Large intestine (tissue), 3 donors: ENCODE data around the gene NUP98. TPM values are rescaled to one million over a fixed set of nuclear protein-coding genes. Genes with fewer than 3 reads are reported as not detected.

Experiments
- DNase-seq, 2 donors: peaks; one replicate each; pipeline versions ENCODE4 v3.0.0 to v3.0.0-alpha.2; 2013
- H3K27ac ChIP-seq: one replicate; pipeline ENCODE4 v1.5.1; 2013; ENCODE audit warnings: low read length
- H3K27me3 ChIP-seq: 2 replicates; pipeline ENCODE4 v1.6.1; 2013; ENCODE audit warnings: low read length; ENCODE audit not compliant: control insufficient read depth, insufficient read depth
- H3K36me3 ChIP-seq: 2 replicates; pipeline ENCODE4 v1.6.1; 2013; ENCODE audit warnings: low read length; ENCODE audit not compliant: control insufficient read depth, insufficient read depth
- H3K4me1 ChIP-seq: one replicate; pipeline ENCODE4 v1.6.1; 2013; ENCODE audit warnings: low read length; ENCODE audit not compliant: control insufficient read depth, insufficient read depth
- H3K4me3 ChIP-seq: one replicate; pipeline ENCODE4 v1.5.1; 2013; ENCODE audit warnings: low read length
- H3K9me3 ChIP-seq: one replicate; pipeline ENCODE4 v1.6.1; 2013; ENCODE audit warnings: mild to moderate bottlenecking, low read depth, low read length, moderate library complexity; ENCODE audit not compliant: control insufficient read depth
- WGBS: methylation state at CpG from one replicate; pipeline ENCODE4 v1.1.5; 2013; ENCODE audit warnings: low lambda C conversion rate; ENCODE audit not compliant: insufficient coverage; 5-methylcytosine and 5-hydroxymethylcytosine counted together
- polyA plus RNA-seq: library from polyadenylated mRNA; unstranded; fragments of 120-200 nt; gene quantifications from one replicate; pipeline ENCODE4 v1.2.1, GENCODE V29; 2013

Gene NUP98
- polyA plus RNA-seq, 1 donor: 54.8 TPM

DNA sequence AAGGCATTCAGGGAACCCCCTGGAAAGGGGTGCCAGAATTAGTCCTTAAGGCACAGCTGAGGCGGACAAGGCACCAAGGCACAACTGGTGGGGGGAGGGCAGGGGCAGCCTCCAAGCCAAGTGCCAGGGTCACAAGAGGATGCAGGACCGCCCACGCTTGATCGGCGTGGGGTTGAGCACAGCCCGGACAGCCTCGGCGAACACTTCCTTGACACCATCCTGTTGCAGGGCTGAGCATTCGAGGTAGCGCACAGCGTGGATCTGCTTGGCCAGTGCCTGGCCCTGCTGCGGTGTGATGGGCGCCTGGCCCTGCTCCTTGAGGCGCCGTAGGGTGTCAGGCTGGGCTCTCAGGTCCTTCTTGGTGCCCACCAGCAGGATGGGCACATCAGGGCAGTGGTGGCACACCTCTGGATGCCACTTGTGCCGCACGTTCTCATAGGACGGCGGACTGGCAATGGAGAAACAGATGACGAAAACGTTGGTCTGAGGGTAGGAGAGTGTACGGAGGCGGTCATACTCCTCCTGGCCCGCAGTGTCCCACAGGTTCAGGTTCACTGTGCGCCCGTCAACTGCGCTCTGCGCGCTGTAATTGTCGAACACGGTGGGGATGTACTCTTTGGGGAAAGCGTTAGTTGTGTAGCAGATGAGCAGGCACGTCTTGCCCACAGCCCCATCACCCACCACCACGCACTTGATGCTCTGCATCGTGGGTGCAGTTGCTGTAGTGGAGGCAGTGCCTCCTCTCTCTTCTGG, 30.3 kb upstream of the NUP98 start:
- Histone ChIP-seq H3K27ac (no peak overlapping the region), H3K9me3 (no peaks in the 10 kb centered on the region), H3K36me3 (peaks cover 60% of the 10 kb centered on the region), H3K27me3 (no peaks in the 10 kb centered on the region), H3K4me1 (no peaks in the 10 kb centered on the region), H3K4me3 (no peak overlapping the region)
- no peak for DNase-seq
- no CpG with 5 or more reads among the region's 35 CpGs for WGBS

DNA sequence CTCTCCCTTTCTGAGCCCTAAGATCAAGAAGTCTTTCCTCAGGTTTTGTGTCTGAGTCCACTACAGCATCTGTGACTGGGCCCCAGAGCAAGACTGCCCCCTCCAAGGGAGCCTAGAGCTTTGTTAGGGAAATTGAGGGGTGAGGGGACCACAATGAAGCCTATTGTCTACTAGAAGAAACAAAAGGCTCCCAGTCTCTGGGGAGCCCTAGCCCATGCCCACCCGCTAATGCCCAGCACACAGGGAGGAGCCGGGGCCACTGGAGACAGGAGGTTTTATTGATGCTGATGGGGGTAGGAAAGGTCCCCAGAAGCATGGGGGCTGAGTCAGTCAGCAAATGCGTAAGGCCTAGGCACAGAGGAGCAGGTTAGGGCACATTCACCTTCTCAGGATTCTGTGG, 29.4 kb upstream of the NUP98 start:
- WGBS: no CpG with 5 or more reads among the region's 3 CpGs
- DNase-seq: no peak
- Histone ChIP-seq H3K4me3 (no peak overlapping the region), H3K27ac (no peak overlapping the region), H3K9me3 (no peaks in the 10 kb centered on the region), H3K36me3 (peaks cover 60% of the 10 kb centered on the region), H3K4me1 (no peaks in the 10 kb centered on the region), H3K27me3 (no peaks in the 10 kb centered on the region)

DNA sequence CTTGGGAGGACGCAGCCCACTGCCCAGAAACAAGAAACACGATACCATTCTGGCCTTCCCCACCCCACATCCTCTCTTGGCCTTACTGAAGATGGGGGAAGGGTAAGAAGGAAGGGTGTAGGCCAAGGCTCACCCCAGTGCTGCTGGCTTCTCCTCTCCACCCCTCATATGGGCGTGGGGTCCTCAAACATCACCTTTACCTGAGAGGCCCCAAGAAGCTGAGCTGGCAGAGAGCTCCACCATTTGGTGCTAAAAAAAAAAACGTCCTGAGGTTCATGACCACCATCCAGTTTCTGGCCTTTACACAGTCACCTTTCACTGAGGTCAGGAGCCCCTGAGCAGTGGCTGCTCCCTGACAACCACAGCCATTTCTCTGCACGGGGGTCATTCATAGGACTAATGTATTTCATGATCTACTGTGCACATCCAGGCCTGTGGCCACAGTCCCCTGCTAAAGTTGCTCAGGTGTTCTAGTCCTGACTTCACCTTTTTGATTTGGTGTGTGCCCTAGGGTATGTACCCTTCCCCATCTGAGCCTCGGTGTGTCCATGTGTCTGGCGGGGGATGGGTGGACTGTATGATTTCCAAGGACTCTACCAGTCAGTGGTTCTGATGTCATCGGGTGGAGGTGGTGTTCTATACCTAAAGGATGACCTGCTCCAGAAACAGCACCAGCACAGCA, 28.3 kb upstream of the NUP98 start:
- no peaks in the 10 kb centered on the region for H3K27me3 ChIP-seq
- no peaks in the 10 kb centered on the region for H3K9me3 ChIP-seq
- no peak for DNase-seq
- H3K4me3 ChIP-seq: no peak overlapping the region
- H3K4me1 ChIP-seq: no peaks in the 10 kb centered on the region
- no peak overlapping the region for H3K27ac ChIP-seq
- no CpG with 5 or more reads among the region's 8 CpGs for WGBS
- H3K36me3 ChIP-seq: peaks cover 60% of the 10 kb centered on the region

DNA sequence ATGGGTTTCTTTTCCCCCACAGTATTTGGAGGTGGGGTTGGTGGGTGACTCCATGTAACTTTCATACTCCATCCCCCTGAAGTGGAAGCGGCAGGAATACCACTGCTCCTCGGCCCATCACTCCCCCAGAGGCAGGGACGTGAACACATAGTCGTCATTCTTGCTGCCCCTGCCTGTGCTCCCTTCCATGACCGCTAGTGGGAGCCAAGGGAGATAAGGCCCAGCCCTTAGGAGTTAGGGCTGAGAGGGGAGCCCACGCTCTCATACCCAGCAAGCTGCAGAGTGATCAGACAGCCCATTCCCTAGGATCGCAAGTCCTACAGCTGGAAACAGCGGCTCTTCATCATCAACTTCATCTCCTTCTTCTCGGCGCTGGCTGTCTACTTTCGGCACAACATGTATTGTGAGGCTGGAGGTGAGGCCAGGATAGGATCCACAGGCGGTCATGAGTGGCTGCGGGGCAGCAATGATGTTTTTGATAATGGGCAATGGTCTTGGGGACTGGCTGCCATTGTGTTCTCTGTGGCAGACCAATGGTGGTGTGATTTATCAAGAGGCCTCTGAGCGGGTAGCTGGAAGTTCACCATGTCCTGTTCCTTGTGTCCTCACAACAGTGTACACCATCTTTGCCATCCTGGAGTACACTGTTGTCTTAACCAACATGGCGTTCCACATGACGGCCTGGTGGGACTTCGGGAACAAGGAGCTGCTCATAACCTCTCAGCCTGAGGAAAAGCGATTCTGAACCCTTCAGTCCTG, 27.5 kb upstream of the NUP98 start:
- Histone ChIP-seq H3K27me3 (no peaks in the 10 kb centered on the region), H3K4me1 (no peaks in the 10 kb centered on the region), H3K36me3 (peaks cover 56% of the 10 kb centered on the region), H3K4me3 (no peak overlapping the region), H3K27ac (no peak overlapping the region), H3K9me3 (no peaks in the 10 kb centered on the region)
- peak in 1 of 2 donors; percentile 44 for DNase-seq
- no CpG with 5 or more reads among the region's 18 CpGs for WGBS

DNA sequence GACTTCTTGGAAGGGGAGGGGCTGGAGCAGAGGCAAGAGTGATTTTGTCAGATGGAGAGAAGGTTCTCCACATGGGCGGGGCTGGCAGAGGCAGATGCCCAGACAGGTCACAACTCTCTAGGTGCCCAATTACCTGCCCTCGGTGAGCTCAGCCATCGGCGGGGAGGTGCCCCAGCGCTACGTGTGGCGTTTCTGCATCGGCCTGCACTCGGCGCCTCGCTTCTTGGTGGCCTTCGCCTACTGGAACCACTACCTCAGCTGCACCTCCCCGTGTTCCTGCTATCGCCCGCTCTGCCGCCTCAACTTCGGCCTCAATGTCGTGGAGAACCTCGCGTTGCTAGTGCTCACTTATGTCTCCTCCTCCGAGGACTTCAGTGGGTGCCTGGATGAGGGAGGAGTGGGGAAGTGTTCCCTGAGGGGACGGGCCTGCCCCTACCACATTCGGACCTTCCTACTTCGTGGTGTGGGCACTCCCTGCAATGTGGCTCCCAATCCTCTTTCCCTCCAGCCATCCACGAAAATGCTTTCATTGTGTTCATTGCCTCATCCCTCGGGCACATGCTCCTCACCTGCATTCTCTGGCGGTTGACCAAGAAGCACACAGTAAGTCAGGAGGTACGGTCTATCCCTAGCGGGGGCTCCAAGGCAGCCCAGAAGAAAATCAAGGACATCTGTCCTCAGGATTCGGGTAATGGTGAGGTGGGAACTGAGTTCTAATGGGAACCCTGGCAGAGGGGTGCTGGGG, 26.6 kb upstream of the NUP98 start:
- Histone ChIP-seq H3K4me3 (no peak overlapping the region), H3K9me3 (no peaks in the 10 kb centered on the region), H3K4me1 (no peaks in the 10 kb centered on the region), H3K27me3 (no peaks in the 10 kb centered on the region), H3K27ac (no peak overlapping the region), H3K36me3 (peaks cover 51% of the 10 kb centered on the region)
- DNase-seq: no peak
- no CpG with 5 or more reads among the region's 30 CpGs for whole genome bisulfite sequencing

DNA sequence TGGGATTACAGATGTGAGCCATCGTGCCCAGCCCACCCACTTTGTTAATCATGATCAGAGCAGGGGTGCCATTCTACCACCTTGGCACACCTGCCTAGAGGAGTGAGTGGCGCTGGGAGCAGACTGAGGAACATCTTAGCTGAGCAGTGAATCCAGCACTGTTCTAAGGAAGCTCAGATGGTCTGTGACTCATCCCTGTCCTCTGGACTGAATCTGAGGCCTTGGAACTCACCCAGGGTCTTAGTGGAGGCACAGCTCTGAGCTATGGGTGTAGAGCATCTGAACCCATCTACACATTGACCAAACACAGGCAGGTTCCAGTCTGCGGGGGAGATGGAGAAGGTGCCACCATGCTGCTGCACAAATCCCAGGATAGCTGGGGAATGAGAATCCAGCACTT, 25.9 kb upstream of the NUP98 start:
- peaks cover 50% of the 10 kb centered on the region for H3K36me3 ChIP-seq
- no peak for DNase-seq

DNA sequence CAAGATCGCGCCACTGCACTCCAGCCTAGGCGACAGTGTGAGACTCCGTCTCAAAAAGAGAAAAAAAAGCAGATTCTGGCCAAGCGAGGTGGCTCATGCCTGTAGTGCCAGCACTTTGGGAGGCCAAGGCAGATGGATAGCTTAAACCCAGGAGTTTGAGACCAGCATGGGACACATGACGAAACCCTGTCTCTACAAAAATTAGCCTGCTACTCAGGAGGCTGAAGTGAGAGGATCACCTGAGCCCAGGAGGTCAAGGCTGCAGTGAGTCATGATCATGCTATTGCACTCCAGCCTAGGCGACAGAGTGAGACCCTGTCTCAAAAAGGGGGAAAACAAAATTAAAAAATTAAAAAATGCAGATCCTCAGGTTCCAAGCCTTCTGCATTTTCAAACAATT, 25.0 kb upstream of the NUP98 start:
- no peak for DNase-seq
- Histone ChIP-seq H3K9me3 (no peaks in the 10 kb centered on the region), H3K27me3 (no peaks in the 10 kb centered on the region), H3K27ac (no peak overlapping the region), H3K36me3 (peaks cover 40% of the 10 kb centered on the region), H3K4me1 (peaks cover 7% of the 10 kb centered on the region), H3K4me3 (no peak overlapping the region)
- WGBS: no CpG with 5 or more reads among the region's 7 CpGs

More for the DNA sequence above, 25.9 kb upstream of the NUP98 start:
- no CpG with 5 or more reads among the region's 3 CpGs for WGBS
- Histone ChIP-seq H3K27ac (no peak overlapping the region), H3K9me3 (no peaks in the 10 kb centered on the region), H3K4me1 (peaks cover 5% of the 10 kb centered on the region), H3K27me3 (no peaks in the 10 kb centered on the region), H3K4me3 (no peak overlapping the region)

DNA sequence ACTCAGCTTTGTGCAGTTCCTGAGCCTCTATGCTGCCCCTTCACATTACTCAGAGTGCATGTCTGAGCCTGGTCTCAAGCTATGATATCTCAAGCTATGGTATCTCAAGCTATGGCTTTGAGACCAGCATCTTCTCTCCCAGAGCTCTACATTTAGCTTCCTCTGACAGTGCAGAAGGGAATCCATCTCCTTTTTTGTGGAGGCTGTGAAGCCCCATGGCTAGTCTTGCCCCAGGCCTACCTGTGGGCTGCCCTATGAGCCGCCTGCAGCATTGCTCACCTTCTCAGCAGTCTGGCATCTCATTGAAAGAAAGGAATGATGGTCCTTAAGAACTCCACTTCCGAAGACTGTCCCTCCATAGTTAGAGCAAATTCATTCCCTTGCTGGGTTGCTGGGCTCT, 23.6 kb upstream of the NUP98 start:
- Histone ChIP-seq H3K27me3 (no peaks in the 10 kb centered on the region), H3K9me3 (no peaks in the 10 kb centered on the region), H3K4me1 (peaks cover 15% of the 10 kb centered on the region), H3K27ac (no peak overlapping the region), H3K4me3 (no peak overlapping the region), H3K36me3 (peaks cover 27% of the 10 kb centered on the region)
- no CpG with 5 or more reads among the region's 2 CpGs for WGBS
- no peak for DNase-seq

DNA sequence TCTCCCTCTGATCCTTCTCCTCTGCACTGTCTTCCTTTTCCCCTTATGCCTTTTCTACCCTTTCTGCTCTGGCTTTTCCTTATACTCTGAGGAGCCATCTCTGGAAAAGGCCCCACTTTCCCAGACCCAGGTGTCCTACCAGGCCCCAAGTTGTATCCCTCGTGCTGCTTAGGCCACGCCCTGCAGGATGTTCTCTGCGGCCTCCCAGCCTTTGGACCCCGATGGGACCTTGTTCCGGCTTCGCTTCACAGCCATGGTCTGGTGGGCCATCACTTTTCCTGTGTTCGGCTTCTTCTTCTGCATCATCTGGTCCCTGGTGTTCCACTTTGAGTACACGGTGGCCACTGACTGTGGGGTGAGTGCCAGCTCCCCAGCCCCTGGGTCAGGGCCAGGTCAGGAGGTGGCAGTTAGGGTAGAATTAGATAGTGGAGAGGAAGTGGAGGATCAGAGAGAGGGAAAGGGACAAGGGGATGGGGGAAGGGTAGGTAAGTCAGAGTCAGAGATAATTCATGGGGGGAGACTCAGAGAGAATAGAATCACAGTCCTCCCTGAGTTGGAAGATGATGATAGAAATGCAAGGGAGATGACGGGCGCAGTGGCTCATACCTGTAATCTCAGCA, 19.9 kb upstream of the NUP98 start:
- peaks cover 15% of the 10 kb centered on the region for H3K4me1 ChIP-seq
- WGBS: no CpG with 5 or more reads among the region's 10 CpGs
- DNase-seq: peak; percentile 57 to 75
- H3K36me3 ChIP-seq: peaks cover 3% of the 10 kb centered on the region
- H3K4me3 ChIP-seq: peak overlapping the region; percentile 20
- H3K27me3 ChIP-seq: no peaks in the 10 kb centered on the region
- peak overlapping the region; percentile 53 for H3K27ac ChIP-seq
- H3K9me3 ChIP-seq: no peaks in the 10 kb centered on the region
